Lung (tissue), 12 donors: ENCODE data around the gene TSC22D4. TPM values are rescaled to one million over a fixed set of nuclear protein-coding genes. Genes with fewer than 3 reads are reported as not detected.

Source experiments
- ATAC-seq: fragments of 200-7000 bp; cut with Tn5 transposase; one replicate; pipeline ENCODE4 v1.9.1; 2020; ENCODE audit warnings: moderate number of reproducible peaks; ENCODE audit not compliant: insufficient read depth, low FRiP score
- DNase-seq, 3 donors: peaks; one replicate each; pipeline ENCODE4 v3.0.0-alpha.2; 2013 to 2017
- H3K27ac ChIP-seq, 2 donors: one replicate each; pipeline ENCODE4 v1.5.1; 2013; ENCODE audit warnings: mild to moderate bottlenecking in 2 of 2, moderate library complexity in 2 of 2, control low read depth in 1 of 2, inconsistent platforms in 1 of 2, low read depth in 1 of 2, low read length in 1 of 2
- H3K27me3 ChIP-seq, 3 donors: one replicate each; pipeline ENCODE4 v1.5.1; 2013; ENCODE audit warnings: low read length in 2 of 3; ENCODE audit not compliant: control insufficient read depth in 3 of 3, insufficient read depth in 3 of 3
- H3K36me3 ChIP-seq, 4 donors: one replicate each; pipeline ENCODE4 v1.5.1; 2013; ENCODE audit warnings: low read length in 4 of 4, mild to moderate bottlenecking in 1 of 4, moderate library complexity in 1 of 4; ENCODE audit not compliant: control insufficient read depth in 4 of 4, insufficient read depth in 4 of 4
- H3K4me1 ChIP-seq, 5 donors: one replicate each; pipeline ENCODE4 v1.5.1; 2013; ENCODE audit warnings: low read length in 5 of 5, mild to moderate bottlenecking in 2 of 5, moderate library complexity in 1 of 5; ENCODE audit not compliant: control insufficient read depth in 5 of 5, insufficient read depth in 5 of 5
- H3K4me3 ChIP-seq: one replicate; pipeline ENCODE4 v1.5.1; 2013; ENCODE audit warnings: mild to moderate bottlenecking, control low read depth, moderate library complexity
- H3K9ac ChIP-seq, 2 donors: one replicate each; pipeline ENCODE4 v1.5.1; 2013; ENCODE audit warnings: low read length in 2 of 2, control low read depth in 1 of 2; ENCODE audit not compliant: insufficient read depth in 1 of 2
- H3K9me3 ChIP-seq, 4 donors: one replicate each; pipeline ENCODE4 v1.5.1; 2013; ENCODE audit warnings: low read length in 3 of 4, mild to moderate bottlenecking in 1 of 4, moderate library complexity in 1 of 4; ENCODE audit not compliant: control insufficient read depth in 4 of 4, insufficient read depth in 3 of 4
- CTCF ChIP-seq: IDR thresholded peaks from 2 replicates; pipeline ENCODE4 v1.5.1; 2012; ENCODE audit warnings: mild to moderate bottlenecking; ENCODE audit errors: control extremely low read depth, extremely low read depth
- WGBS, 2 donors: extraction: QIAGEN DNeasy Blood & Tissue Kit; methylation state at CpG; one replicate each; pipeline ENCODE4 v1.1.7; 2013; 5-methylcytosine and 5-hydroxymethylcytosine counted together
- polyA plus RNA-seq, 2 donors: library from polyadenylated mRNA; stranded (reverse); fragments of 200-250 nt; gene quantifications; one replicate each; pipeline ENCODE4 v1.2.1, GENCODE V29; 2013
- total RNA-seq, 2 donors: library from RNA; depleted of rRNA in 1 of 2; stranded (reverse); fragments of >200 nt in 1 of 2; gene quantifications; one replicate each; pipeline ENCODE4 v1.2.1, GENCODE V29; 2014 to 2021
- donor health status: control.
- donor health status: control.
- donor health status: Bipolar disorder and iron deficiency.
- donor health status: healthy.
- donor health status: DM: yes; HTN: yes; CAD: no.

TSC22D4 gene
- total and polyA plus RNA-seq, 4 donors: 33.6 to 62.8 (median 50.1) TPM

- Histone ChIP-seq H3K27ac (no peak overlapping the region), H3K9ac (no peak overlapping the region), H3K27me3 (no peaks in the 10 kb centered on the region), H3K4me3 (peak overlapping the region; percentile 8), H3K36me3 (peaks cover 0 to 5% (median 0%) of the 10 kb centered on the region in 4 donors), H3K4me1 (peaks cover 0 to 10% (median 0%) of the 10 kb centered on the region in 5 donors), H3K9me3 (no peaks in the 10 kb centered on the region)
- DNase-seq: peak; percentile 56 to 78 (median 71)
- WGBS, 2 donors: 3 to 7% methylated on average over 35 to 56 of the region's 56 CpGs
- TF ChIP-seq CTCF: no peak
- ATAC-seq: peak; percentile 37
Observed at GRCh38 chr7:100493476-100494264, 14.7 kb upstream of the TSC22D4 start.

GRCh38 chr7:100492738-100493475 is 13.9 kb upstream of the TSC22D4 start:
- no peaks in the 10 kb centered on the region for H3K27me3 ChIP-seq
- H3K36me3 ChIP-seq: peaks cover 0 to 5% (median 0%) of the 10 kb centered on the region in 4 donors
- no peak overlapping the region for H3K27ac ChIP-seq
- peaks cover 0 to 10% (median 0%) of the 10 kb centered on the region in 5 donors for H3K4me1 ChIP-seq
- H3K4me3 ChIP-seq: no peak overlapping the region
- no peak for TF ChIP-seq CTCF
- H3K9ac ChIP-seq: no peak overlapping the region
- H3K9me3 ChIP-seq: no peaks in the 10 kb centered on the region
- WGBS, 2 donors: 84% methylated on average over 5 of the region's 5 CpGs
- DNase-seq (no peak), ATAC-seq (no peak)

- ATAC-seq: no peak
- no peak for TF ChIP-seq CTCF
- 98 to 99% methylated on average over 5 of the region's 5 CpGs for WGBS, 2 donors
Observed at GRCh38 chr7:100491192-100491578, 12.2 kb upstream of the TSC22D4 start.

More at GRCh38 chr7:100491192-100491578, 12.2 kb upstream of the TSC22D4 start:
- H3K27ac ChIP-seq: no peak overlapping the region
- no peak overlapping the region for H3K9ac ChIP-seq
- H3K4me1 ChIP-seq: peaks cover 0 to 10% (median 0%) of the 10 kb centered on the region in 5 donors
- peaks cover 0 to 5% (median 0%) of the 10 kb centered on the region in 4 donors for H3K36me3 ChIP-seq
- no peak for DNase-seq
- no peaks in the 10 kb centered on the region for H3K27me3 ChIP-seq
- no peaks in the 10 kb centered on the region for H3K9me3 ChIP-seq
- H3K4me3 ChIP-seq: no peak overlapping the region
